ENCODE data around the gene C22orf23.

- TF ChIP-seq REST (IDR thresholded peaks at IDR 0.05; ENCODE audit: low read depth, low read length) (no peak), EZH2phosphoT487 (IDR thresholded peaks at IDR 0.05; ENCODE audit: borderline replicate concordance, low read depth) (no peak), TCF12 (IDR thresholded peaks at IDR 0.05) (no peak), ZBTB33 (IDR thresholded peaks at IDR 0.05; ENCODE audit: borderline replicate concordance, low read depth) (no peak), YY1 (IDR thresholded peaks at IDR 0.05; ENCODE audit: low read depth) (no peak), POLR2AphosphoS5 (IDR thresholded peaks at IDR 0.05; ENCODE audit: low read depth, low read length) (no peak), CTCF (IDR thresholded peaks at IDR 0.05) (no peak), GABPA (IDR thresholded peaks at IDR 0.05; ENCODE audit: low read depth) (no peak), RFX5 (IDR thresholded peaks at IDR 0.05; ENCODE audit: low read length) (no peak), TEAD4 (IDR thresholded peaks at IDR 0.05; ENCODE audit: borderline replicate concordance, insufficient read depth) (no peak)
Observed at GRCh38 chr22:37968452-37969251, 15.3 kb upstream of the C22orf23 start.
